Subcutaneous abdominal adipose tissue (tissue), 5 donors: Measurements from ENCODE around the gene INPP5A.
"Not testable (repeated sequence)": the region's sequence is repeated elsewhere in the genome, so short reads cannot be mapped to it uniquely, and the experiment has no call there.

Experiments
- H3K27ac ChIP-seq: one replicate; pipeline ENCODE4 v1.7.0; 2013; ENCODE audit warnings: low read depth, mild to moderate bottlenecking, inconsistent platforms, low read length, moderate library complexity
- H3K27me3 ChIP-seq, 5 donors: one replicate each; pipeline ENCODE4 v1.7.0; 2013; ENCODE audit warnings: low read length in 5 of 5, inconsistent platforms in 1 of 5; ENCODE audit not compliant: control insufficient read depth in 5 of 5, insufficient read depth in 4 of 5
- H3K36me3 ChIP-seq, 5 donors: one replicate each; pipeline ENCODE4 v1.7.0; 2013; ENCODE audit warnings: low read length in 5 of 5; ENCODE audit not compliant: control insufficient read depth in 5 of 5, insufficient read depth in 5 of 5
- H3K4me1 ChIP-seq, 5 donors: one replicate each; pipeline ENCODE4 v1.7.0; 2013; ENCODE audit warnings: low read length in 5 of 5, mild to moderate bottlenecking in 3 of 5, moderate library complexity in 1 of 5; ENCODE audit not compliant: control insufficient read depth in 5 of 5, insufficient read depth in 5 of 5
- H3K4me3 ChIP-seq, 5 donors: one replicate each; pipeline ENCODE4 v1.7.0; 2013; ENCODE audit warnings: low read length in 5 of 5, low read depth in 1 of 5
- H3K9ac ChIP-seq, 5 donors: one replicate each; pipeline ENCODE4 v1.7.0; 2013; ENCODE audit warnings: low read length in 5 of 5, mild to moderate bottlenecking in 4 of 5, moderate library complexity in 3 of 5
- H3K9me3 ChIP-seq, 5 donors: one replicate each; pipeline ENCODE4 v1.7.0; 2013; ENCODE audit warnings: low read length in 5 of 5; ENCODE audit not compliant: control insufficient read depth in 5 of 5
- donor health status: healthy.
- donor health status: healthy.
- donor health status: healthy.
- donor health status: healthy.
- donor health status: healthy.

Gene INPP5A

GRCh38 chr10:132820056-132820455 lies 282.5 kb downstream of the INPP5A start:
- H3K9ac ChIP-seq: no peak overlapping the region
- H3K27me3 ChIP-seq: peaks cover 0 to 13% (median 11%) of the 10 kb centered on the region in 5 donors
- peaks cover 0 to 9% (median 3%) of the 10 kb centered on the region in 5 donors for H3K9me3 ChIP-seq
- no peaks in the 10 kb centered on the region for H3K36me3 ChIP-seq
- no peaks in the 10 kb centered on the region for H3K4me1 ChIP-seq
- H3K27ac ChIP-seq: no peak overlapping the region
- H3K4me3 ChIP-seq: no peak overlapping the region

DNA sequence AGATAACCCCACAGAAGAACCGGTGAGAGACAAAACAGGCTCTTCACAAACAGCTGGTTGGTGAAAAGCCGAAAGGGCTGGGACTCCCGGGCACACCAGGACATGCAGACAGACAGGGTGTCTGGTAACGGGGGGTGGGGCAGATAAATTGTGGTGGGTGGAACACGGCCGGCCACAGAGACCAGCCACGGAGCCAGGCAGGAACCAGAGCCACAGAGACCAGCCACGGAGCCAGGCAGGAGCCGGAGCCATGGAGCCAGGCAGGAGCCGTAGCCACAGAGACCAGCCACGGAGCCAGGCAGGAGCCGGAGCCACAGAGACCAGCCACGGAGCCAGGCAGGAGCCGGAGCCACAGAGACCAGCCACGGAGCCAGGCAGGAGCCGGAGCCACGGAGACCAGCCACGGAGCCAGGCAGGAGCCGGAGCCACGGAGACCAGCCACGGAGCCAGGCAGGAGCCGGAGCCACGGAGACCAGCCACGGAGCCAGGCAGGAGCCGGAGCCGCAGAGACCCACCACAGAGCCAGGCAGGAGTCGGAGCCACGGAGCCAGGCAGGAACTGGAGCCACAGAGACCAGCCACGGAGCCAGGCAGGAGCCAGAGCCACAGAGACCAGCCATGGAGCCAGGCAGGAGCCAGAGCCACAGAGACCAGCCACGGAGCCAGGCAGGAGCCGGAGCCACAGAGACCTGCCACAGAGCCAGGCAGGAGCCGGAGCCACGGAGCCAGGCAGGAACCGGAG lies 288.4 kb downstream of the INPP5A start:
- not testable (repeated sequence) for H3K9me3 ChIP-seq, H3K36me3 ChIP-seq, H3K27me3 ChIP-seq, H3K9ac ChIP-seq, H3K4me3 ChIP-seq, H3K27ac ChIP-seq, H3K4me1 ChIP-seq

GRCh38 chr10:132826524-132827422 lies 289.2 kb downstream of the INPP5A start:
- no peaks in the 10 kb centered on the region for H3K36me3 ChIP-seq
- peaks cover 0 to 8% (median 3%) of the 10 kb centered on the region in 5 donors for H3K27me3 ChIP-seq
- H3K9me3 ChIP-seq: no peaks in the 10 kb centered on the region
- H3K4me3 ChIP-seq: no peak overlapping the region
- H3K4me1 ChIP-seq: no peaks in the 10 kb centered on the region
- H3K9ac ChIP-seq: no peak overlapping the region
- no peak overlapping the region for H3K27ac ChIP-seq

DNA sequence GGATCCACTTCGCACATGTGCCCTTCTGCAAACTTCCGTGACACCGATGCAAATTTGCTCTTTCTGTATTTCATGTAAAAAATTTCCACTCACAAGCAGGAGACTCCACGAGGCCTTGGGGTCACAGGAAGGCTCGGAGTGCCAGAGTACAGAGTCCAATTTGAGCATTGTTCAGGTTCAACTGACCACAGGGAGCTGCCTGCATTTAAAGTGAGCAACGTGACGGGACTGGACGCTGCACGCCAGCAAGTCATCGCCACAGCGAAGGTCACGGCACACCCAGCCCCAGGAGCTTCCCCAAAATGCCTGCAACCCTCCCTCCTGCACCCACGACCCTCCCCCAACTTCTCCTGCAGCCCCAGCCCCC lies 289.8 kb downstream of the INPP5A start:
- no peaks in the 10 kb centered on the region for H3K4me1 ChIP-seq
- no peaks in the 10 kb centered on the region for H3K36me3 ChIP-seq
- no peaks in the 10 kb centered on the region for H3K9me3 ChIP-seq
- H3K4me3 ChIP-seq: no peak overlapping the region
- no peak overlapping the region for H3K9ac ChIP-seq
- no peak overlapping the region for H3K27ac ChIP-seq
- H3K27me3 ChIP-seq: peaks cover 2 to 12% (median 3%) of the 10 kb centered on the region in 5 donors

DNA sequence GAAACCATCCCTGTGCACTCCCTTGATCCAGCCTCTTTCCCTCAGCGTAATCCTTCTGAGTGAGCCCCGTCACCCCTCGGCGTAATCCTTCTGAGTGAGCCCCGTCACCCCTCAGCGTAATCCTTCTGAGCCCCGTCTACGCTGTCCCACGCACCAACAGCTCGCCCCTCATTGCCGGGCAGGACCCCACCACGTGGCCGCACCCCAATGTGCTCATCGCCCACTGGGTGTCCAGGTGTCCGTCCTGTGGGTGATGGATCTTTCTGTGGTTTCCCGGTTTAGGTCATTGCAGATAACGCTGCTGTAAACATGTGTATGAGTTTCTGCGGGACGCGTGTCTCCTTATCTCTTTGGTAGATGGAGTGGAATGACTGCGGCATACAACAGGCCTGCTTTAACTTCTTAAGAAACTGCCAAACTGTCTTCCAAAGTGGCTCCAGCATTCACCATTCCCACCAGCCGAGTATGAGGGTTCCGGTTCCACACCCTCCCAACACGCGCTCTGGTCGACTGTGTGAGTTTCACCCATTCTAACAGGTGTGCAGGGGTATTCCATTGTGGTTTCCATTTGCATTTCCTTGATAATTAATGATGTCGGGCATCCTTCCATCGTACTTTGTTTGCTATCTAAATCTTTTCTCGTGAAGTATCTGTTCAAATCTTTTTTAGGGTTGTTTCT lies 290.4 kb downstream of the INPP5A start:
- Histone ChIP-seq H3K27me3 (peaks cover 3 to 14% (median 5%) of the 10 kb centered on the region in 5 donors), H3K9ac (no peak overlapping the region), H3K9me3 (no peaks in the 10 kb centered on the region), H3K27ac (no peak overlapping the region), H3K36me3 (no peaks in the 10 kb centered on the region), H3K4me1 (no peaks in the 10 kb centered on the region), H3K4me3 (no peak overlapping the region)

GRCh38 chr10:132828681-132829080 lies 291.1 kb downstream of the INPP5A start:
- H3K9me3 ChIP-seq: no peaks in the 10 kb centered on the region
- no peak overlapping the region for H3K27ac ChIP-seq
- H3K4me1 ChIP-seq: no peaks in the 10 kb centered on the region
- peaks cover 6 to 21% (median 11%) of the 10 kb centered on the region in 5 donors for H3K27me3 ChIP-seq
- H3K36me3 ChIP-seq: no peaks in the 10 kb centered on the region
- no peak overlapping the region for H3K9ac ChIP-seq
- H3K4me3 ChIP-seq: no peak overlapping the region

GRCh38 chr10:132829403-132829802 lies 291.8 kb downstream of the INPP5A start:
- Histone ChIP-seq H3K9ac (no peak overlapping the region), H3K4me1 (no peaks in the 10 kb centered on the region), H3K9me3 (no peaks in the 10 kb centered on the region), H3K27me3 (peaks cover 14 to 27% (median 18%) of the 10 kb centered on the region in 5 donors), H3K27ac (no peak overlapping the region), H3K4me3 (no peak overlapping the region), H3K36me3 (no peaks in the 10 kb centered on the region)

DNA sequence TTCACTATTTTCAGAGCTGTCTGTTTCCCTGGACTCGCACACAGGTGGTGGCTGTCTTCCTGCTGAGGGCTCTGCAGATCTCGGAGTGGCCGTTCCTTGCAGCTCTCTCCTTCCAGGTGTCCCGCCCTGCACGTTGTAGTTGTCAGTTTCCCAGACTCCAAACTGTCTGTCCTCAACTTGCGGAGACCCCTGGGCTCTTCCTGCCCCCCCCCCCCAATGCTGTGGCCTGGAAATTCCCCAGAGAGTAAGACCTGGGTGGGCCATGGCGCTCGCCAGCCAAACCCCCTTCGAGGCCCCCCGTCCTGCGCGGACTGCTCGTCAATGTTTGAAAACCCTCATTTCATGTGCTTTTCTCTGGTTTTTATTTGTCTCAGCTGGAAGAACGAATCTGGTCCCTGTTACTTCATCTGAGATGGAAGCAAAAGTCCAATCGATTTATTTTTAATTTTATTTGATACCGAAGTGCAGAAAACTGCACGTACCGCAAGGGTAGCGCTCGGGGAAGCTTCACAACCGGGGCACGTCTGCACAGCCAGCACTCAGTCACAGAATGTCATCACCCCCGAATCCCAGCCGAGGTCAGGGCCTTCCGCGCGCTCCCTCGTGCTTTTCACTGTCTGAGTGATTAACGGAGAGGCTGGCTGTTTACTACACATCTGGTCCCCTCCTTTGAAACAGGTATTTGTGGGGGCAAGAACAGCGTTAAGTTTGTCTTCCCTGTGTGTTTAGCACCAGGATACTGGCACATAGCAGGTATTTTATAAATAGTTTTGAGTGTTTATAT lies 294.8 kb downstream of the INPP5A start:
- Histone ChIP-seq H3K36me3 (no peaks in the 10 kb centered on the region), H3K9ac (no peak overlapping the region), H3K4me3 (no peak overlapping the region), H3K4me1 (peaks cover 0 to 9% (median 0%) of the 10 kb centered on the region in 5 donors), H3K27ac (no peak overlapping the region), H3K27me3 (peaks cover 28 to 42% (median 34%) of the 10 kb centered on the region in 5 donors), H3K9me3 (no peaks in the 10 kb centered on the region)
